ENCODE data around the gene SLC51A.
A peak's percentile ranks its signal among the peaks of the same experiment; 100 is the strongest.
"Not testable (repeated sequence)": the region's sequence is repeated elsewhere in the genome, so short reads cannot be mapped to it uniquely, and the experiment has no call there.

Gene SLC51A

DNA sequence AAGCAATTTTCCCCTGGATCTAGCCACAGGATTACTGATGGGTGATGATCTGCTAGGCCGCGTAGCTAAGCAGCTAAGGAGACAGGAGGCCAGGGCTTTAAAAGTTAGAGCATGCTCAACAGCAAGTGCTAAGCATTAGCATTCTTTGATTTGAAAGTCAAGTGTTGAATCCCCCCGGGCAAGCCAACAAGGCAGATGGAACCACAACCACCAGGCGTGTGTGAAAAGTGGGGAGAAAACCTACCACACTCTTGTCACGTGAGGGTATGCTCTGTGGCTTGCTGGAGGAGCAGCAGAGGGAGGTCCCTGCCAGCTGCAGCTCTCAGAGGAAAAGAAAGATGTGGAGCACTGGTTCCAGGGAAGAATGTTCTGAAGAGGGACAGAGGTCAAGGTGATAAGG is 20.9 kb downstream of the SLC51A start:
- H3K9ac ChIP-seq = no peak overlapping the region
- no peak overlapping the region for H3K4me3 ChIP-seq
- TF ChIP-seq Cebpa-rat (IDR thresholded peaks at IDR 0.05) = no peak
- H3K36me3 ChIP-seq = peaks cover 48% of the 10 kb centered on the region
- peaks cover 36% of the 10 kb centered on the region for H3K4me1 ChIP-seq
- peaks cover 14% of the 10 kb centered on the region for H4K20me1 ChIP-seq
- no peaks in the 10 kb centered on the region for H3K9me3 ChIP-seq
- no peaks in the 10 kb centered on the region for H3K27me3 ChIP-seq
- no peak overlapping the region for H3K27ac ChIP-seq
- peak overlapping the region; percentile 68 for H3K4me2 ChIP-seq

DNA sequence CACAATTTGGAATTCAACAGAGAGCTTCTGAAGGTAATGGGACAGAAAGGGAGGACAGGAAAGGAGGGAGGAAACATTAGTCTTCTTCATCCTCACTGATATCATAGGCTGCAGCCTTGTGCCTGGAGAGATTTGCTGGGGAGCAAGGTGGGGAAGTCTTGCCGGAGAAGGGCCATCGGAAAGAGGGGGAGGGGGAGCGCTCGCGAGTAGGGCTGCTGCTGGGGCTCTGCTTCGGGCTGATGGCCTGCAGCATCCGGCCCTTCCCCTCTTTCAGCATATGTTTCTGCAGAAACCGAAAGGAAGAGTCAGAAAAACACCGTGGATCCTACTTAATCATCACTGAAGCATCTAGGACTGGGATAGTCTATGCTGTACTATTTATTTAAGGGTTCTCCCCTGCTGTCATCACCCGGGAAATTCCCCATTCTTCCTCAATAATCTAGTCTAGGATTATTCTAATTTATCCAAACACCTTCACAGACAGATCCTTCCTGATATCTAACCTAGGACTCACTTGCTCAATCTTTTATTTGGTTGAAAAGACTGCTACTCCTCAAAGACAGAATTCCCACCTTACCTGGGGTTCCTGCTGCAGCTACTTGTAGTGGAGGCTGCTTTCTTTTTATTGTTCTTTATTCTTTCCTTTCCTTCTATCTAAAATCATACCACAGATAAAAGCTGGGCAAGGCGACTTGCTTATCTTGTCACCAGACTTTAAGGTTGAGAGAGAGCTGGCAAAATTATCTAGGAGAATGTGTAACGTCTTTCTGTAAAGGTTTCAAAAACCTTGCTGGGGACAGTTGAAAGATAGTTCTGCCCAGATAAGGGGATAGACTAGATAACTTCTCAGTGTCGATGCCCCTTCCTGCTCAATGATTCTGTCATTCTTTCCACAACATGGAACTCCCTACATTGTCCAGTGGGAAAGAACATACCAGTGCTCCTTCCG is 22.6 kb downstream of the SLC51A start:
- peaks cover 55% of the 10 kb centered on the region for H3K36me3 ChIP-seq
- TF ChIP-seq Cebpa-rat (IDR thresholded peaks at IDR 0.05) = no peak

DNA sequence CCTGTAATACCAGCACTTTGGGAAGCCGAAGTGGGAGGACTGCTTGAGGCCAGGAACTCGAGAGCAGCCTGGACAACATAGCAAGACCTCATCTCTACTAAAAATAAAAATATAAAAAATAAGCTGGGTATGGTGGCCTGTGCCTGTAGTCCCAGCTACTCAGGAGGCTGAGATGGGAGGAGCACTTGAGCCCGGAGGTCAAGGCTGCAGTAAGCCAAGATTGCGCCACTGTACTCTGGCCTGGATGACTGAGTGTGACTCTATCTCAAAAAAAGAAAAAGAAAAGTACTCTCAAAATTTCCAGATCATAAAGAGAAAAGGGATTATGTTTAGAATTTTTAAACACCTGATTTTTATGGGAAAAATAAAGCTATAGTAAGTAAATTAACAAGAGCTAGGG is 24.1 kb downstream of the SLC51A start:
- Histone ChIP-seq H3K9ac (no peak overlapping the region), H3K27ac (no peak overlapping the region), H3K4me2 (no peak overlapping the region), H3K9me3 (peaks cover 15% of the 10 kb centered on the region), H3K36me3 (peaks cover 70% of the 10 kb centered on the region), H3K4me1 (peaks cover 27% of the 10 kb centered on the region), H3K27me3 (no peaks in the 10 kb centered on the region), H4K20me1 (peaks cover 14% of the 10 kb centered on the region), H3K4me3 (no peak overlapping the region)
- TF ChIP-seq Cebpa-rat (IDR thresholded peaks at IDR 0.05) = no peak

More for the DNA sequence above, 22.6 kb downstream of the SLC51A start:
- Histone ChIP-seq H4K20me1 (peaks cover 14% of the 10 kb centered on the region), H3K4me2 (no peak overlapping the region), H3K9me3 (no peaks in the 10 kb centered on the region), H3K9ac (no peak overlapping the region), H3K4me1 (peaks cover 27% of the 10 kb centered on the region), H3K4me3 (no peak overlapping the region), H3K27me3 (no peaks in the 10 kb centered on the region), H3K27ac (no peak overlapping the region)

- Histone ChIP-seq H3K9ac (no peak overlapping the region), H3K27ac (no peak overlapping the region), H3K9me3 (peaks cover 25% of the 10 kb centered on the region), H3K4me1 (peaks cover 16% of the 10 kb centered on the region), H4K20me1 (peaks cover 12% of the 10 kb centered on the region), H3K36me3 (peaks cover 82% of the 10 kb centered on the region), H3K4me2 (no peak overlapping the region), H3K27me3 (no peaks in the 10 kb centered on the region), H3K4me3 (no peak overlapping the region)
- TF ChIP-seq Cebpa-rat (IDR thresholded peaks at IDR 0.05) = no peak
Observed at GRCh38 chr3:196241704-196242103, 25.4 kb downstream of the SLC51A start.

GRCh38 chr3:196244166-196244565 is 27.8 kb downstream of the SLC51A start:
- not testable (repeated sequence) for H3K27ac ChIP-seq, H3K4me3 ChIP-seq, H3K9ac ChIP-seq, H4K20me1 ChIP-seq, H3K4me2 ChIP-seq, H3K27me3 ChIP-seq, H3K4me1 ChIP-seq
- peaks cover 92% of the 10 kb centered on the region for H3K36me3 ChIP-seq
- peaks cover 25% of the 10 kb centered on the region for H3K9me3 ChIP-seq

DNA sequence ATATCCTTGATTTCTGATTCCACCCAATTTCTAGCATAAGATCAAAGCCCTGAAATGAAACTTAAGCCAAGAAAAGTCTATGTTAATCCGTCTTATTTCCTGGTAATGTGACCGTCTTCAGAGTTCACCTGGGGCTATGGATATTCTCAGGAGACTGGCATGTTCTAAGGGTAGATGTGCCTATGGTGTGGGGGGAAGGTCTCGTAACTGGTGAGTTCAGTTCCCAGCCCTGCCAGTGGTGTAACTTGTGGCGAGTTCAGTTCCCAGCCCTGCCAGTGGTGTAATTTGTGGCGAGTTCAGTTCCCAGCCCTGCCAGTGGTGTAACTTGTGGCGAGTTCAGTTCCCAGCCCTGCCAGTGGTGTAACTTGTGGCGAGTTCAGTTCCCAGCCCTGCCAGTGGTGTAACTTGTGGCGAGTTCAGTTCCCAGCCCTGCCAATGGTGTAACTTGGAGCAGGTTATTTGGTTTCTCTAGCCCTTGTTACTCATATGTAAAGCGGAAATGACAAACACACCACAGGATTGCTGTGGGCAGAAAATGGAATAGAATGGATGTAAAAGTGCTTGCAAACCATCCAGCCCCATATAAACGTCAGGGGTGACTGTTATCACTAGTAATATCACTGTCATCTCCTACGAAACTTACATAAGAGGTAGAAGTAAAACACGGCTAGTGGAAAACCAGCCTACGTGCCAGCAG is 30.4 kb downstream of the SLC51A start:
- H3K27me3 ChIP-seq = no peaks in the 10 kb centered on the region
- H3K4me3 ChIP-seq = no peak overlapping the region
- H3K4me2 ChIP-seq = no peak overlapping the region
- H3K36me3 ChIP-seq = peaks cover 92% of the 10 kb centered on the region
- H3K27ac ChIP-seq = no peak overlapping the region
- no peaks in the 10 kb centered on the region for H4K20me1 ChIP-seq
- TF ChIP-seq Cebpa-rat (IDR thresholded peaks at IDR 0.05) = no peak
- H3K9me3 ChIP-seq = peaks cover 46% of the 10 kb centered on the region
- peaks cover 8% of the 10 kb centered on the region for H3K4me1 ChIP-seq
- no peak overlapping the region for H3K9ac ChIP-seq

GRCh38 chr3:196251918-196252317 is 35.6 kb downstream of the SLC51A start:
- Histone ChIP-seq H3K4me3 (no peak overlapping the region), H3K9ac (no peak overlapping the region), H3K27me3 (no peaks in the 10 kb centered on the region), H3K9me3 (peaks cover 26% of the 10 kb centered on the region), H4K20me1 (no peaks in the 10 kb centered on the region), H3K27ac (peak overlapping the region; percentile 18; the same call in 1 of the 2 replicates), H3K36me3 (peaks cover 73% of the 10 kb centered on the region), H3K4me2 (peak overlapping the region; percentile 56), H3K4me1 (peaks cover 20% of the 10 kb centered on the region)
- no peak for TF ChIP-seq Cebpa-rat (IDR thresholded peaks at IDR 0.05)

DNA sequence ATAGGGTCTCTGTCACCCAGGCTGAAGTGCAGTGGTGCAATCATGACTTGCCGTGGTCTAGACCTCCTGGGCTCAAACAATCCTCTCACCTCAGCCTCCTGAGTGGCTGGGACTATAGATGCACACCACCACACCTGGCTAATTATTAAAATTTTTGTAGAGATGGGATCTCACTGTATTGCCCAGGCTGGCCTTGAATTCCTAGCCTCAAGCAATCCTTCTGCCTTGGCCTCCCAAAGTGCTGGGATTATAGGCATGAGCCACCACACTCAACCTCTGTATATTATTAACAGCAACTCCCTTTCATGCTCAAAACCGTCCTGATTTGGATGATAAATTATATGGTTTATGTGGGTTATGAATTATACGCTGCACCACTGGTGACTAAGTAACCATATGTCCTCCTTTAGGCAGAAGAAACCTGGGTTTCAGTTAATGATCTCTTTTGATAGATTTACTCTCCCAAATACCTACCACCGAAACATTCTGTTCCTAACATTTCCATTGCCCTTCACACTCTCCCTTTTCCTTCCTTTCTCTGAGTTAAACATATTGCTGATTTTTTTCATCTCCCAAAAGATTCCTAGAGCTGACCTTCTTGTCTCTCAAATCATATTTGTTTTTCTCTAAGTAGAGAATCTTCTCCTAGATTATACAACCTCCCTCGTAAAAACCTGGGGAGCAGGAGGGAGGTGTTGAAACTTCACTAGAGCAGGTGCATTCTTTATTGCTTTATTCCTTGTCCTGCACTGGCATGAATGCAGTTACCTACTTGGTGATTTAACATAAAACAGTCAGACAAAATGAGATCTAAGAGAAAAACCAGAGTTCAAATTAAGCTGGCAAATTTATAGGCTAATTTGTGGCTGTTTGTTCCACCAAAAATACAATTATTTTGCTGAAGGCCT is 38.3 kb downstream of the SLC51A start:
- peaks cover 23% of the 10 kb centered on the region for H3K9me3 ChIP-seq
- H3K9ac ChIP-seq = no peak overlapping the region
- H3K27ac ChIP-seq = no peak overlapping the region
- H4K20me1 ChIP-seq = no peaks in the 10 kb centered on the region
- no peaks in the 10 kb centered on the region for H3K27me3 ChIP-seq
- H3K4me3 ChIP-seq = no peak overlapping the region
- no peak overlapping the region for H3K4me2 ChIP-seq
- peaks cover 20% of the 10 kb centered on the region for H3K4me1 ChIP-seq
- peaks cover 59% of the 10 kb centered on the region for H3K36me3 ChIP-seq
- TF ChIP-seq Cebpa-rat (IDR thresholded peaks at IDR 0.05) = no peak

DNA sequence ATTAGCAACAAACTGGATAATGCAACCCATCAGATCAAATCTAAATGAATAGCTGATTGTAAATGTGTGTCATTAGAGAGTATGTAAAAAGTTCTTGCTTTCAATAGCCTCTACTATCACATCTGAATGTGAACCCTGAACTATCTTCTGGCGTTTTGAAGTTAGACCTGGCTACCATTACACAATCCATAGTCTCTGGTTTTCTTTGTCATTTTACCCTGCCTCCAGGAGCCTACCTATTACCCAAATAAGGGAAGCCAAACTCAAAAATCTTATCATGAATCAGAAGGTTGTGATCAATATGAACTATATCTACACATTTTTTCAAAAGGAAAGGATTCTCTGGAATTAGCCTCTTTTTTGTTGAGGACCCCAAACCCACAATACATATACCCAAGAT is 39.4 kb downstream of the SLC51A start:
- H3K9me3 ChIP-seq = peaks cover 12% of the 10 kb centered on the region
- no peak overlapping the region for H3K4me2 ChIP-seq
- no peak for TF ChIP-seq Cebpa-rat (IDR thresholded peaks at IDR 0.05)
- H3K9ac ChIP-seq = no peak overlapping the region
- peaks cover 53% of the 10 kb centered on the region for H3K36me3 ChIP-seq
- peaks cover 20% of the 10 kb centered on the region for H3K4me1 ChIP-seq
- H3K27ac ChIP-seq = no peak overlapping the region
- H4K20me1 ChIP-seq = no peaks in the 10 kb centered on the region
- no peaks in the 10 kb centered on the region for H3K27me3 ChIP-seq
- no peak overlapping the region for H3K4me3 ChIP-seq

All from BLaER1 (cell line).